SKM-1 treated with dmso at 0.1 percent for 144 hours (cell line): Measurements from ENCODE around the gene DCAF5.
"Not testable (repeated sequence)": the region's sequence is repeated elsewhere in the genome, so short reads cannot be mapped to it uniquely, and the experiment has no call there.

Experiments
- DNase-seq: peaks from one replicate; lab custom pipeline; 2025; ENCODE audit not compliant: unreplicated experiment; lab: John Stamatoyannopoulos, UW

Gene DCAF5, protein sequence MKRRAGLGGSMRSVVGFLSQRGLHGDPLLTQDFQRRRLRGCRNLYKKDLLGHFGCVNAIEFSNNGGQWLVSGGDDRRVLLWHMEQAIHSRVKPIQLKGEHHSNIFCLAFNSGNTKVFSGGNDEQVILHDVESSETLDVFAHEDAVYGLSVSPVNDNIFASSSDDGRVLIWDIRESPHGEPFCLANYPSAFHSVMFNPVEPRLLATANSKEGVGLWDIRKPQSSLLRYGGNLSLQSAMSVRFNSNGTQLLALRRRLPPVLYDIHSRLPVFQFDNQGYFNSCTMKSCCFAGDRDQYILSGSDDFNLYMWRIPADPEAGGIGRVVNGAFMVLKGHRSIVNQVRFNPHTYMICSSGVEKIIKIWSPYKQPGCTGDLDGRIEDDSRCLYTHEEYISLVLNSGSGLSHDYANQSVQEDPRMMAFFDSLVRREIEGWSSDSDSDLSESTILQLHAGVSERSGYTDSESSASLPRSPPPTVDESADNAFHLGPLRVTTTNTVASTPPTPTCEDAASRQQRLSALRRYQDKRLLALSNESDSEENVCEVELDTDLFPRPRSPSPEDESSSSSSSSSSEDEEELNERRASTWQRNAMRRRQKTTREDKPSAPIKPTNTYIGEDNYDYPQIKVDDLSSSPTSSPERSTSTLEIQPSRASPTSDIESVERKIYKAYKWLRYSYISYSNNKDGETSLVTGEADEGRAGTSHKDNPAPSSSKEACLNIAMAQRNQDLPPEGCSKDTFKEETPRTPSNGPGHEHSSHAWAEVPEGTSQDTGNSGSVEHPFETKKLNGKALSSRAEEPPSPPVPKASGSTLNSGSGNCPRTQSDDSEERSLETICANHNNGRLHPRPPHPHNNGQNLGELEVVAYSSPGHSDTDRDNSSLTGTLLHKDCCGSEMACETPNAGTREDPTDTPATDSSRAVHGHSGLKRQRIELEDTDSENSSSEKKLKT

DNA sequence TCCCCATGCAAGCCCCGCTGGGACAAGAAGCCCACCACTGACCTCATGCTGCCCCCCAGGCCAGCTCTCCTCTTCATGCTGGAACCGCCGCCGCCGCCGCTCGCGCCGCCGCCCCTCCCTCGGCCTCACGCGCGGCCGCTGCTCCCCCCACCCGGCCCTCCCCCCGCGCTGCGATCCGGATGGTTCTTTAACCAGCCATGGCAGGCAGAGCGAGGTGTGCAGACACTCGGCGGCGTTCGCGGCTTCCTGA, at the start of gene DCAF5:
Gene DCAF5, minus strand, starts transcription at position 218 of the 250 bp plus-strand sequence. Its CDS starts 141 bp downstream, at position 77.
- DNase-seq = no peak

- no peak for DNase-seq
Measured at GRCh38 chr14:69199786-69200185, 46.9 kb upstream of the DCAF5 start.

- DNase-seq = no peak
Measured at GRCh38 chr14:69193721-69194120, 40.8 kb upstream of the DCAF5 start.

- peak; percentile 15 for DNase-seq
Measured at GRCh38 chr14:69191340-69192111, 38.6 kb upstream of the DCAF5 start, which contains the start of gene EXD2. Gene EXD2 (plus strand): TSS chr14:69191498. CDS start chr14:69209471, 17,973 bp downstream.

GRCh38 chr14:69190191-69190590, 37.3 kb upstream of the DCAF5 start:
- no peak for DNase-seq

GRCh38 chr14:69183735-69184134, 30.8 kb upstream of the DCAF5 start:
- peak; percentile 75 for DNase-seq

DNA sequence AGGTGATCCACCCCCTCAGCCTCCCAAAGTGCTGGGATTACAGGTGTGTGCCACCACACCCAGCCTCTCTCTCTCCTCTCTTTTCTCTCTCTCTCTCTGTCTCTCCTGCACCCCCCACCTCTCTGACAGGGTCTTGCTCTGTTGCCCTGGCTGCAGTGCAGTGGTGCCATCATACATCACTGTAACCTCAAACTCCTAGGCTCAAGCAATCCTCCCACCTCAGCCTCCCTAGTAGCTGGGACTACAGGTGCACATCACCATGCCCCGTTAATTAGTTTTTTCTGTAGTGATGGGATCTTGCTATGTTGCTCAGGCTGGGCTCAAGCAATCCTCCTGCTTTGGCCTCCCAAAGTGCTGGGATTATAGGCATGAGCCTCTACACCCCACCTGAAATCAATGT, 29.7 kb upstream of the DCAF5 start:
- DNase-seq = not testable (repeated sequence)

DNA sequence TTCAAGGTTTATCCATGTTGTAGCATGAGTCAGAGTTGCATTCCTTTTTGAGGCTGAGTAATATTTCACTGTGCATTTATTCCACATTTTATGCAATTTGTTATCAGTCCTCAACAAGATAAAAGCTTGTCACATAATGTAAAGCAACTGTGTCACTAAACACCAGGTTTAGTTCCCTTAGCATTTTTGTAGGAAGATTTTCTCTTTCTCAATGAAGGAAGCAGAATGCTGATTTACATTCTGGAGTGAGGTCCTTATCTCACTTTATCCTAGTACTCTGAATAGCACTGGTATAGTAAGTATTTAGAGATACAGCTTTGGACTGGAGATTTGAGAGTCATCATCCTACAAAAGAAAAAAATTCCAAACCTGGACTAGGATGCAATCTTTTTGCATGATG, 28.6 kb upstream of the DCAF5 start:
- no peak for DNase-seq

DNA sequence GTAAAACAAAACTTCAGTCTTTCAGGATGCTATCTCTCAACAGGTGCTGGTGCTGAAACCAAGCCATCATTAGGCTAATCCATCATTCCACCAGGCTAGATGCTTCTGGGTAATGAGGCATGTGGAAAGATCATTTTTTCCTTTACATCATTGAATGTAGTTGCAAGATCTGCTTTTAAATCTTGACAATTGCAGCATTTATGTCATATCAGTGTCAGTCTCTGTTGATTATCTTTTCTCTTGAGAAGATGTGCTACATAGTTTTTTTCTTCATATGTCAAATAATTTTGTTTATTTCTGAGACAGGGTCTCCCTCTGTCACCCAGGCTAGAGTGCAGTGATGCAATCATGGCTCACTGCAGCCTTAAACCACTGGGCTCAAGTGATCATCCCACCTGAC, 22.2 kb upstream of the DCAF5 start:
- DNase-seq = no peak

- no peak for DNase-seq
Measured at GRCh38 chr14:69171569-69171968, 18.6 kb upstream of the DCAF5 start.

GRCh38 chr14:69170839-69171238, 17.9 kb upstream of the DCAF5 start:
- no peak for DNase-seq

DNA sequence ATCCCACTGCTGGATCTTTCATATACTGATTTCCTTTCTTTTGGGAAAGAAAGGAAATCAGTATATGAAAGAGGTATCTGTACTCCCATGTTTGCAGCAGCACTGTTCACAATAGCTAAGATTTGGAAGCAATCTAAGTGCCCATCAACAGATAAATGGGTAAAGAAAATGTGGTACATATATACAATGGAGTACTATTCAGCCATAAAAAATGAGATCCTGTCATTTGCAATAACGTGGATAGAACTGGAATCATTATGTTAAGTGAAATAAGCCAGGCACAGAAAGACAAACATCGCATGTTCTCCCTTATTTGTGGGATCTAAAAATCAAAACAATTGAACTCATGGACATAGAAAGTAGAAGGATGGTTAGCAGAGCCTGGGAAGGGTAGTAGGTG, 12.9 kb upstream of the DCAF5 start:
- DNase-seq = not testable (repeated sequence)

- DNase-seq = no peak
Measured at GRCh38 chr14:69161590-69161989, 8.7 kb upstream of the DCAF5 start.

GRCh38 chr14:69156224-69156623, 3.3 kb upstream of the DCAF5 start:
- no peak for DNase-seq

- DNase-seq = no peak
Measured at GRCh38 chr14:69154779-69155178, 1.9 kb upstream of the DCAF5 start.

DNA sequence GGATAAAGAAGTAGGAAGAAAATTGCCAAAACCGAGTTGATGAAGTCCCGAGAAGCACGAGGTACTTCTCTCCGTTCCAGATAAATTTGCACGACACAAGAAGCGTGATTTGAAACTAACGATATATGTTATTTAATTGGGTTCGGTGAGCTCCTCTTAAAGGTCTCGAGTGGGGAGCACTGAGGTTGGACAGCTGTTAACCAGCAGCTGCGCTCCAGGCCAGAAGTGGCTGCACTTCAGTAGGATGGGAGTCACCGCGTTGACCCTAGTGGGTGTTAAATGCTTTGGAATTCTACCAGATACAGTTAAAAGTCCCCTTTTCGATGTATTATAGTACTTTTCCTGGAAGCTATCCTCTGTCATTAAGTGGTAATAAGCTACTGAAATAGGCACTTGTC, 953 bp upstream of the DCAF5 start:
- DNase-seq = no peak

- DNase-seq = peak; percentile 75
Measured at GRCh38 chr14:69153152-69153872, 393 bp upstream of the DCAF5 start.

DNA sequence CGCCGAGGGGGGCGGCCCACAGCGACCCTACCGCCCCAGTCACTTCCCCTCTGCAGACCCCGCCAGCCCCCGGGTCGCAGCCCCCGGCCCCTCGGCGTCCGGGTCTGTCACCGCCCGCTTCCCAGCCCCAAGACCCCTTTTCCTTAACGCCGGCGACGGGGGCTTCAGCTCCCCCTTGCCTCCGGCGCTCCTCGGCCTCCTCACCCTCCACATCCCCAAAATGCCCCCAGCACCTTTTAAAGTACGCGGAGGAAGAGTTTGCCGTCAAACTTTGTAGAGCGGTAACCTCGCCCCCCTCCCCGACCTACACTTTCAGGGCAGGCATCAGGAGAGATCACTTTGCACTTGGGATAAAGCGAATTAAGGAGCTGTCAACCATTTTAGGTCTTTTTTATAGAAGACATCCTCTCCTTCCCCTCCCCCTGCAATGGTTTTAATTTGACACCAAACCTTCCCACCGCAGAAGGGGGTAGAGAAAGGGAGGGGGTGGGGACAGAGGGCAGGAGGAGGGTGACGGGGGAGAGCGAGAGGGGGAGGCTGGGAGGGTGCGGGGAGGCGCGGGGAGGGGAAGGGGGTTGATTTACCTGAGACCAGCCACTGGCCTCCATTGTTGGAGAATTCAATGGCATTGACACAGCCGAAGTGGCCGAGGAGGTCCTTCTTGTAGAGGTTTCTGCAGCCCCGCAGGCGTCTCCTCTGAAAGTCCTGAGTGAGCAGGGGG, 578 bp downstream of the DCAF5 start:
- DNase-seq = no peak

- peak; percentile 30 for DNase-seq
Measured at GRCh38 chr14:69151458-69152180, 1.3 kb downstream of the DCAF5 start.
